HCT116 (cell line): ENCODE measurements around the gene PRR7. TPM values are rescaled to one million over a fixed set of nuclear protein-coding genes. Genes with fewer than 3 reads are reported as not detected.
A peak's percentile ranks its signal among the peaks of the same experiment; 100 is the strongest.

ENCODE experiments used
- ATAC-seq: fragments of 200-7000 bp; cut with Tn5 transposase; 2 replicates; pipeline ENCODE4 v1.9.1; 2020; ENCODE audit warnings: mild to moderate bottlenecking, moderate library complexity
- BruUV-seq: library from RNA; stranded (reverse); fragments of 400-500 nt; replicated peaks from 2 replicates; lab custom pipeline; 2021; lab: Mats Ljungman, UMichigan
- CTCF ChIA-PET: fragments of 300-600 bp; sonication (Branson Sonifier 250); formaldehyde crosslinking; loops from one replicate; lab custom pipeline; 2021; ENCODE audit warnings: antibody characterized with exemption; lab: Charles Lee
- POLR2A ChIA-PET: fragments of 300-600, 350-600 bp; sonication (Branson Sonifier 250); formaldehyde crosslinking; loops from one replicate; lab custom pipeline; 2021; ENCODE audit warnings: antibody characterized with exemption; lab: Charles Lee
- RAD21 ChIA-PET, 2 experiments: fragments of 300-600 bp; sonication (Branson Sonifier 250); formaldehyde crosslinking; loops; one replicate each; lab custom pipeline; 2023; ENCODE audit warnings: low total read pairs in 2 of 2; ENCODE audit not compliant: uncharacterized antibody in 2 of 2, unreplicated experiment in 2 of 2, low non-redundant PET in 1 of 2; lab: Charles Lee
- DNase-seq: peaks from one replicate; pipeline ENCODE4 v3.0.0-alpha.2; 2010; ENCODE audit warnings: low read depth, low spot score
- H2AFZ ChIP-seq: fragments of 200-600 bp; shearing (Covaris generic), sonication (generic); 2 replicates; pipeline ENCODE4 v1.6.1; 2017; ENCODE audit warnings: low read depth, mixed run types, mixed read lengths, antibody characterized with exemption, low read length; ENCODE audit not compliant: poor library complexity, severe bottlenecking
- H3K27ac ChIP-seq: 2 replicates; pipeline ENCODE4 v1.5.1; 2012; ENCODE audit warnings: low read depth, low read length
- H3K27me3 ChIP-seq: fragments of 200-600 bp; sonication (generic); 2 replicates; pipeline ENCODE4 v1.6.1; 2016; ENCODE audit warnings: mixed run types, low read length, mixed read lengths; ENCODE audit not compliant: insufficient read depth
- H3K36me3 ChIP-seq, 2 experiments: fragments of 200-500 bp in 1 of 2; fragments of 200-600 bp in 1 of 2; sonication (Bioruptor generic) in 1 of 2; sonication (generic) in 1 of 2; 2 replicates each; pipeline versions ENCODE4 v1.5.1 to v1.6.1; 2014 to 2016; ENCODE audit warnings: low read length in 2 of 2, inconsistent platforms in 1 of 2, mixed read lengths in 1 of 2, mixed run types in 1 of 2; ENCODE audit not compliant: insufficient read depth in 2 of 2, control insufficient read depth in 1 of 2
- H3K4me1 ChIP-seq, 2 experiments: fragments of 200-600 bp in 1 of 2; sonication (generic) in 1 of 2; 2 replicates each; pipeline versions ENCODE4 v1.5.1 to v1.6.1; 2012 to 2017; ENCODE audit warnings: low read length in 2 of 2, inconsistent platforms in 1 of 2, mild to moderate bottlenecking in 1 of 2, mixed read lengths in 1 of 2, mixed run types in 1 of 2, moderate library complexity in 1 of 2; ENCODE audit not compliant: insufficient read depth in 2 of 2, control insufficient read depth in 1 of 2
- H3K4me2 ChIP-seq: fragments of 200-600 bp; sonication (generic); 2 replicates; pipeline ENCODE4 v1.6.1; 2017; ENCODE audit warnings: mixed run types, low read length, mixed read lengths
- H3K4me3 ChIP-seq, 2 experiments: fragments of 200-600 bp in 1 of 2; sonication (generic) in 1 of 2; replicated peaks in 1 of 2; 2 replicates each; pipeline ENCODE4 v1.5.1; 2011 to 2016; ENCODE audit warnings: low read length in 2 of 2, control low read depth in 1 of 2, low read depth in 1 of 2, mild to moderate bottlenecking in 1 of 2, mixed read lengths in 1 of 2, mixed run types in 1 of 2
- H3K79me2 ChIP-seq: fragments of 200-600 bp; sonication (generic); 2 replicates; pipeline ENCODE4 v1.6.1; 2017; ENCODE audit warnings: mild to moderate bottlenecking, mixed run types, low read length, moderate library complexity, mixed read lengths; ENCODE audit not compliant: insufficient read depth
- H3K9ac ChIP-seq: fragments of 200-600 bp; sonication (generic); 2 replicates; pipeline ENCODE4 v1.6.1; 2016; ENCODE audit warnings: low read length, mixed read lengths
- H3K9me2 ChIP-seq: fragments of 200-600 bp; sonication (generic), shearing (Covaris generic); 2 replicates; pipeline ENCODE4 v1.6.1; 2017; ENCODE audit warnings: mixed run types, mild to moderate bottlenecking, moderate library complexity; ENCODE audit not compliant: insufficient read depth
- H3K9me3 ChIP-seq, 2 experiments: fragments of 200-500 bp in 1 of 2; fragments of 200-600 bp in 1 of 2; sonication (Bioruptor generic) in 1 of 2; sonication (generic) in 1 of 2; 2 replicates each; pipeline ENCODE4 v1.6.1; 2014 to 2017; ENCODE audit warnings: low read length in 2 of 2, mixed read lengths in 2 of 2, inconsistent platforms in 1 of 2, low read depth in 1 of 2, mild to moderate bottlenecking in 1 of 2, mixed run types in 1 of 2, moderate library complexity in 1 of 2; ENCODE audit not compliant: control insufficient read depth in 1 of 2, insufficient read depth in 1 of 2
- H4K20me1 ChIP-seq: fragments of 200-600 bp; sonication (generic), shearing (Covaris generic); 2 replicates; pipeline ENCODE4 v1.6.1; 2017; ENCODE audit warnings: mixed run types, mild to moderate bottlenecking, moderate library complexity; ENCODE audit not compliant: insufficient read depth
- CBX3 ChIP-seq: IDR thresholded peaks from 2 replicates; pipeline ENCODE4 v1.6.1; 2012; ENCODE audit warnings: low read depth
- CEBPB ChIP-seq: IDR thresholded peaks from 2 replicates; pipeline ENCODE4 v1.6.1; 2012; ENCODE audit warnings: low read depth
- EGR1 ChIP-seq: IDR thresholded peaks from 2 replicates; pipeline ENCODE4 v1.6.1; 2012; ENCODE audit warnings: low read depth
- EZH2phosphoT487 ChIP-seq: fragments of 200-600 bp; IDR thresholded peaks from 2 replicates; pipeline ENCODE4 v1.6.1; 2018; ENCODE audit warnings: antibody characterized with exemption, borderline replicate concordance
- FOSL1 ChIP-seq: IDR thresholded peaks from 2 replicates; pipeline ENCODE4 v1.6.1; 2012; ENCODE audit warnings: low read depth
- JUND ChIP-seq: IDR thresholded peaks from 2 replicates; pipeline ENCODE4 v1.6.1; 2012
- SRF ChIP-seq: IDR thresholded peaks from 2 replicates; pipeline ENCODE4 v1.6.1; 2012; ENCODE audit warnings: low read depth
- ZNF274 ChIP-seq: fragments of 200-500 bp; sonication (Bioruptor generic); IDR thresholded peaks from 2 replicates; pipeline ENCODE4 v1.6.1; 2014; ENCODE audit warnings: mild to moderate bottlenecking, low read depth, low read length, inconsistent platforms
- intact Hi-C: fragments of 100-400 bp; cut with micrococcal nuclease; formaldehyde crosslinking; loops from 2 replicates; pipeline ENCODE4 v1.10.0; 2022
- total RNA-seq: library from RNA; stranded (reverse); gene quantifications from one replicate; pipeline ENCODE4 v1.2.1, GENCODE V29; 2021; ENCODE audit not compliant: unreplicated experiment
- TF ChIP-seq, protein P1 (sequence below): IDR thresholded peaks from 2 replicates; pipeline ENCODE4 v1.6.1; 2011; ENCODE audit warnings: mild to moderate bottlenecking, low read length, moderate library complexity; ENCODE audit not compliant: insufficient replicate concordance; ENCODE audit errors: extremely low read depth

The PRR7 gene
- total RNA-seq, 1 experiment from 2014 or later, result 39.9 TPM

- intact Hi-C loops, result no loop called here
- POLR2A ChIA-PET, result interaction anchor here (0.9 kb wide), 1 partner anchor 19 kb away, joined by 3 read pairs; no protein-coding TSS in a partner anchor
- Histone ChIP-seq H3K4me1 (peaks cover 15 to 25% of the 10 kb centered on the region in 2 experiments), H3K9me2 (no peaks in the 10 kb centered on the region), H3K4me3 (no peak overlapping the region), H3K36me3 (no peaks in the 10 kb centered on the region), H3K9me3 (no peaks in the 10 kb centered on the region), H3K79me2 (peaks cover 20% of the 10 kb centered on the region), H3K27me3 (no peaks in the 10 kb centered on the region), H3K4me2 (no peak overlapping the region), H3K9ac (no peak overlapping the region), H2AFZ (no peak overlapping the region), H3K27ac (no peak overlapping the region), H4K20me1 (no peaks in the 10 kb centered on the region)
- ATAC-seq (no peak), DNase-seq (no peak)
- BruUV-seq, result no TSS peak
- RAD21 ChIA-PET, result no interaction called here
- CTCF ChIA-PET, result interaction anchor here (0.8 kb wide), 1 partner anchor 19 kb away, joined by 5 read pairs; no protein-coding TSS in a partner anchor
- TF ChIP-seq SRF, result no peak
- no peak for TF ChIP-seq JUND
- TF ChIP-seq CBX3, result no peak
- no peak for TF ChIP-seq FOSL1
- TF ChIP-seq ZNF274, result no peak
- TF ChIP-seq, protein P1, sequence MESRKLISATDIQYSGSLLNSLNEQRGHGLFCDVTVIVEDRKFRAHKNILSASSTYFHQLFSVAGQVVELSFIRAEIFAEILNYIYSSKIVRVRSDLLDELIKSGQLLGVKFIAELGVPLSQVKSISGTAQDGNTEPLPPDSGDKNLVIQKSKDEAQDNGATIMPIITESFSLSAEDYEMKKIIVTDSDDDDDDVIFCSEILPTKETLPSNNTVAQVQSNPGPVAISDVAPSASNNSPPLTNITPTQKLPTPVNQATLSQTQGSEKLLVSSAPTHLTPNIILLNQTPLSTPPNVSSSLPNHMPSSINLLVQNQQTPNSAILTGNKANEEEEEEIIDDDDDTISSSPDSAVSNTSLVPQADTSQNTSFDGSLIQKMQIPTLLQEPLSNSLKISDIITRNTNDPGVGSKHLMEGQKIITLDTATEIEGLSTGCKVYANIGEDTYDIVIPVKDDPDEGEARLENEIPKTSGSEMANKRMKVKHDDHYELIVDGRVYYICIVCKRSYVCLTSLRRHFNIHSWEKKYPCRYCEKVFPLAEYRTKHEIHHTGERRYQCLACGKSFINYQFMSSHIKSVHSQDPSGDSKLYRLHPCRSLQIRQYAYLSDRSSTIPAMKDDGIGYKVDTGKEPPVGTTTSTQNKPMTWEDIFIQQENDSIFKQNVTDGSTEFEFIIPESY, result no peak
Measured at GRCh38 chr5:177423671-177424070, 22.9 kb upstream of the PRR7 start.

- no TSS peak for BruUV-seq
- H3K9ac ChIP-seq, result peak overlapping the region; percentile 70
- intact Hi-C loops, result no loop called here
- RAD21 ChIA-PET, result interaction anchor here in 1 of 2 experiments (1.2 kb wide), 1 partner anchor 55 kb away, joined by 3 read pairs; no protein-coding TSS in a partner anchor
- CTCF ChIA-PET, result interaction anchor here (1.9 to 2.3 kb wide), 4 partner anchors 29 to 116 kb away, joined by 6 to 11 read pairs (median 9); no protein-coding TSS in a partner anchor
- no peak for DNase-seq
- H3K36me3 ChIP-seq, result no peaks in the 10 kb centered on the region; a peak in 1 of 4 replicates
- peaks cover 35% of the 10 kb centered on the region for H3K79me2 ChIP-seq
- no peaks in the 10 kb centered on the region for H4K20me1 ChIP-seq
- no peak overlapping the region for H2AFZ ChIP-seq
- peak overlapping the region; percentile 63 for H3K27ac ChIP-seq
- POLR2A ChIA-PET, result interaction anchor here (1.1 kb wide), 1 partner anchor 72 kb away, joined by 4 read pairs; the partner anchor contains the start of gene PDLIM7
- no peaks in the 10 kb centered on the region for H3K9me3 ChIP-seq
- H3K4me2 ChIP-seq, result peak overlapping the region; percentile 89
- no peak for TF ChIP-seq EZH2phosphoT487
- no peak for TF ChIP-seq EGR1
- no peak for TF ChIP-seq CEBPB
- H3K4me3 ChIP-seq, result peak overlapping the region; percentile 45 to 62
- H3K4me1 ChIP-seq, result peaks cover 15 to 28% of the 10 kb centered on the region in 2 experiments
- no peaks in the 10 kb centered on the region for H3K27me3 ChIP-seq
- no peaks in the 10 kb centered on the region for H3K9me2 ChIP-seq
- no peak for ATAC-seq
Measured at GRCh38 chr5:177425196-177425800, 21.3 kb upstream of the PRR7 start.
